Measurements from ENCODE around the gene LDB3. TPM values are rescaled to one million over a fixed set of nuclear protein-coding genes. Genes with fewer than 3 reads are reported as not detected.
"Not testable (repeated sequence)": the region's sequence is repeated elsewhere in the genome, so short reads cannot be mapped to it uniquely, and the experiment has no call there.

The LDB3 gene
- polyA plus RNA-seq, 4 donors, result 0.68 to 0.87 (median 0.71) TPM

DNA sequence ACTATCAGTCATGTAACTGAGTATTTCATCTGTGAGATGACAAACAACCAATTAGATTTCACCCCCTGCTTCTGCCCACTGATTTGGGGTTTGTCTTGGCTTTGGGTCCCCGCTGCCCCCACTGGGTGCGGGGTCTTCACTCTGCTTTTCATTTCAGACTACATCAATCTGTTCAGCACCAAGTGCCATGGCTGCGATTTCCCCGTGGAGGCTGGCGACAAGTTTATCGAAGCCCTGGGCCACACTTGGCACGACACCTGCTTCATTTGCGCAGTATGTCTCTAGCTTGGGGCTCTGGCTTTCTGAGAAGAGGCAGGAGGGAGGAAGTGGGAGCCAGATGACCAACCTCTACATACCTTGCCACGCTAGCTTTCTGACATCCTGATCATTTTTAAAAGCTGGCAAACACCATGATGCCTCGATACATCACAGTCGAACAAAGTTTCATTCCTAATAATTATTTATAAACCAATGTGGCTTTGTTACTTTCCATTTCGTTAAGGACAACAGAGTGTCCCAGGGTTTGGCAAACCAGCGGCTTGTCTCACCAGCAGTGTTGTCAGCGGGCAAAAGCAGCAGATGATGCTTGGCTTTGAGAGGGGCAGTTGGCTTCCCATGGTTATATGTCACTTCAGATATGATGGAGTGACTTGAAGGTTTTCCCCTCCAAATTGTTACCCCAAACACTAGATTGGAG, 57.8 kb downstream of the LDB3 start:
- DNase-seq (ENCODE audit: low read depth in 4 of 4, low spot score in 3 of 4), result no peak

DNA sequence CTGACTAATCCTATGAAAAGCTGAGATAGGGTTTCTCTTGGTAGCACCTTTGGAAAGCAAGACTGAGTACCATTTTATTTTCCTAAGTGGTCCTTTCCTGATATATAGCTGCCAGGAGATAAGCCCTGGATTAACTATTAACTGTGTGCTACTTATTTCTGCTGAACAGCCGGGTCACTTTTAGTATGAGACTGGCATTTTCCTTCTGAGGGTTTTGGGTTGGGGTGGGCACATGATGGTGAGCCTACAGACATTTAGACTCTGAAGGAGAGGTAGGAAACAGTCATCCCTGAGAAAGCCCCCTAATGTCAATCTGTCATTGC, 58.3 kb downstream of the LDB3 start:
- DNase-seq (ENCODE audit: low read depth in 4 of 4, low spot score in 3 of 4), result no peak

DNA sequence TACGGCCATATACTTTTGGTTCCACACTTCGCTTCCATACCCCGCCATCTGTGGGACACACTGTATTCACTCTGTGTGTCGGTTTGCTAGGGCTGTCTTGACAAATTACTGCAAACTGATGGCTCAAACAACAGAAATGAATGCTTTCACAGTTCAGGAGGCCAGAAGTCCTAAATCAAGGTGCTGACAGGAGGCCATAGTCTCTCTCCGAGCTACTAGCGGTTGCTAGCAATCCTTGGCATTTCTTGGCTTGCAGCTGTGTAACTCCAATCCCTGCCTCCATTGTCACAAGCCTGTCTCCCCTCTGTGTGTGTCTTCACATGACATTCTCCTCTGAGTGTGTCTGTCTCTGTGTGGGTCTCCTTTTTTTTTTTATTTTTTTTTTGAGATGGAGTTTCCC, 59.2 kb downstream of the LDB3 start:
- DNase-seq (ENCODE audit: low read depth in 4 of 4, low spot score in 3 of 4), result peak in 2 of 4 donors; percentile 41 to 68

DNA sequence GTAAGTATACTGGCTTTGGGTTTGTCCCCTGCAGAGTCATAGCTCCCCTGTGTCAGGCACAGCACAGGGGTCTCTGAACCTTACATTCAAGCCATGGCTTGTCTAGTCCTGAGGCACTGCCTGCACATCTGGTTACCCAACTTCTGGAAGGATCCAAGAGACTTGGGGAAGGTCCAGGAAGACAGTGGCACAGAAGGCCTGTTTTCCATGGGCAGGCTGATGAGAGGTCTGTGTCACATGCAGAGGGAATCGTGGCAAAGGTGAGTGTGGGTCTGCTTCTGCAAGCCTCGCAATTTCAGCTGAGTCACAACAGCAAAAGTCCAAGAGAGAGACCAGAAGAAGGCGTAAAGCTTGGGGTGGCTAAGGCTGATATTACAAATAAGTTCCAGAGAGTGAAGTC, 59.7 kb downstream of the LDB3 start:
- DNase-seq (ENCODE audit: low read depth in 4 of 4, low spot score in 3 of 4), result no peak

DNA sequence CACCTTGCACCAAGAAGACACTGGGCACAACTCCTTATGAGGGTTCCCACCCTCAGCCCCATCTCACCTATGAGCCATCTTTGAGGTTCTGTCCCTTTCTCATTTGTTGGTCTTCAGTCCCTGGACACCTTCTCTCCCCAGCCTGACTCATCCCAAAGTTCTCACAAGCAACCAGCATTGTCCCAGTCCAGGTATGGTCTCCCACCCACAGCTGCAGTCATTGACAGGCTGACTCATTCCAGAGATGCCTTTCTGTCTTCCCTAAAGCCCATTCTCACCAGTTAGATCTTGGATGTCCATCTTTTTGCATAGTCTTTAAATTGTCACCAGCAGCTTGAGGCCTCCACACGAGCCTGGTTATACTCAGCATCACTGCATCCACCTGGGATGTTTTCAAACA, 61.4 kb downstream of the LDB3 start:
- no peak for DNase-seq (ENCODE audit: low read depth in 4 of 4, low spot score in 3 of 4)

DNA sequence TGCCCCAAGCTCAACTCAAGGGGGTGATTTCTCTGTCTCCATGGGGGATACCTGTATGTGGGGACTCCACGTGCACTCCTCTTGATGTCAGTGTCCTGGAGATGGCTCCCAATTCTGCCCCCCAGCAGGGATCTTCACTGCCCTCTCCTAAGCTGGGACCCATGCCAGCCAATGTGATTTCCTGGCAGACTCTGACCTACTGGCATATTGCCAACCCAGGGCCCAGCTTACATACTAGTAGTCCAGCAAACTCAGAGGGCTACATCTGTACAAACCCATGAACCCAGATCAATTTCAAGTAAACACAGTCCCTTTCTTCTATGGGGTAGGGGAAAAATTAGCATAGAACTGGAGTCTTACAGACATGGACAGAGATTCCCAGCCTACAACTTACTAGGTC, 61.9 kb downstream of the LDB3 start:
- no peak for DNase-seq (ENCODE audit: low read depth in 4 of 4, low spot score in 3 of 4)

DNA sequence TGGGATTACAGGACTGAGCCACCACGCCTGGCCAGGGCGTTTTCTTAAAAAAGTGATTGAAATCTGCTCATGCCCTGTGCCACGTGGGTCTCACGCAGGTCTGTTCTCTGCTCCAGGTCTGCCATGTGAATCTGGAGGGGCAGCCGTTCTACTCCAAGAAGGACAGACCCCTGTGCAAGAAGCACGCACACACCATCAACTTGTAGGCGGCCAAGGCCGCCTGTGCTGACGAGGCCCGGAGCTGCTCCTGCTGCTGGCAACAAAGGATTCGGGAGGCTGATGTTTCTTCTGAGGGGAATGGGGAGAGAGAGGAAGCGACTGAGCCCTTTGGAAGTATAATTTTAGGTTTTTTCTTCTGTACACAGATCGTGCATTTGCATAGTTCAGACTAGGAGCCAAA, 64.5 kb downstream of the LDB3 start:
- no peak for DNase-seq (ENCODE audit: low read depth in 4 of 4, low spot score in 3 of 4)

DNA sequence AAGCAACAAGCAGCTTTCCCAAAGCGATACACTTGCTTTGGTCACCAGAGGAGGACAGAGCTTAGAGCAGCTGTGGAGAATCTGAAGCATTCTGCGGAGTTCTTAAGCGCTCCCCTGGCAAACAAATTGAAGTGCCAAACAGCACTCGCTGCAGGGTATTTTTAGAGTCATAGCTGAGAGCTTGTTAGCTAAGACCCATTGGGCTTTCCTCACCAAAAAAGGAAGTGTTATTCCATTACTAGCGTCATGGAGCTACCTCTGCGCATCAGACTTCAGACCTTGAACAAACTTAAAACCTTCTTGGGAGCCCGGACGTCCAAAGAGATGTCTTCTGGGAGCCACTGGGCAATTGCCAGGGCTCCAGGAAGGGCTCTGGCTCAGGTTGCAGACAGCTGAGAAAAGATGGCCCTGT, 65.0 kb downstream of the LDB3 start:
- DNase-seq (ENCODE audit: low read depth in 4 of 4, low spot score in 3 of 4), result no peak

DNA sequence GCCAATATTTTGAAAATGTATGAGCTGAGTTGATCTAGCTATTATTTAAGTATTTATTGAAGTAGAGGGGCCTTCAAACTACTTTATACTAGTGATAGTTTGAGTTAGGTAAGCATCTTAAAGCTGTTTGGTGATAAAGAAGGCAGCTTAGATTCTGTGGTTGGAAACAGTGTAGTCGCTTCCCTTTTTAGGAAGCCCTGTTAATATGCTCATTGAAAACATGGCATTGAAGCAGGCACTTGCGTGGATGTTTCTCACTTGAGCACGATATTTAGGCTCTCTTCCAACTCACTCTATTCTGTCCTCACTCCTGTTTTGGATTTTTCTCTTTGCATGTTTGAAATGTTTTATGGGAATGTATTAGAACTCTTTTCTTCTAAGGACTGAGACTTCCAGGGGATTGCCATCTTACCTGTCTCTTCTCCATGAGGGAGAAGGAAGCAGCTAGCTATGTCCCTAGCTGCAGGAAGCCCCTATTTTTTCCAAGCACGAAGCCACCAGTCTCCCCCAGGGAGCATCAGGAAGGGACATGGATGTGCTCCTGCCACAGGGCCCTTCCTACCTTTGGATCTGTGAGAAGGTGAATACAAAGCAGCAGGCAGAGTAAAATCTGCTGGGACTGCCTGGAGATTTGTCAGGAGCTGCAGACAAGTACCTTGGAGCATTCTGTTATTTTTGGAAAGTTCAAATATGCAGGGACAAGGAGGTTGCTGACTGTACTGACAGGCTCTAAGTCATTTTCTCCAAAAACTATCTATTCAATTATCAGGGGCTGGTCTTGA, 66.1 kb downstream of the LDB3 start:
- DNase-seq (ENCODE audit: low read depth in 4 of 4, low spot score in 3 of 4), result no peak

DNA sequence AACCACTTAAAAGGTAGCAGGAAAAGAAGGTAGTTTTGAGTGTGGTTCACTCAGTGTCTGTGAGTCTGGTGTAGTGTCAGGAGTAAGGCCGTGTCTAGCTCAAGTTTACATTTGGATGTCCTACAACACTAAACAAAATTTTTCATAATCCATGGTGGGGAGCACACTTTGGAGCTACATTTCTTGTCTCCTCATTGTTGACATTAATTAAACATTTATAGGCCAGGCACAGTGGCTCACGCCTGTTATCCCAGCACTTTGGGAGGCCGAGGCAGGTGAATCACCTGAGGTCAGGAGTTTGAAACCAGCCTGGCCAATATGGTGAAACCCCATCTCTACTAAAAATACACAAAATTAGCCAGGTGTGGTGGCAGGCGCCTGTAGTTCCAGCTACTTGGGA, 67.0 kb downstream of the LDB3 start:
- not testable (repeated sequence) for DNase-seq (ENCODE audit: low read depth in 4 of 4, low spot score in 3 of 4)

DNA sequence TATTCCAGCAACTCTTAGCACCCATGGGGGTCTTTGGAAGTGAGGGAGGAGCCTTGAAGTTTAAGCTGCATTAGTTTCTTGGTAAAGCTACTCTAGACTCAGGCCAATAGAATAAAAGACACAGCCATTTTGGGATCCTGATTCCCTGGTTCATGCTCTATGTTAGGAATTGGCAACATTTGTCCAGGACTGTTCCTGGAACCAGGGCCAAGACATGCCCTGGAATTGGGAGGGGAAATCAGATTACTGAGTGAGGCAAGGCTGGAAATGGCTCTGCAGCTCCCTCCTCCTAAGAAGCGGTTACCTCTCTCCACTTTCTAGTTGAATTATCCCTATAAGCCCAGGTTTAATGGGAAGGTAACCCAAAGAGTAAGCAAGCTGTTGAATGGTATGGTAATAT, 73.9 kb downstream of the LDB3 start:
- DNase-seq (ENCODE audit: low read depth in 4 of 4, low spot score in 3 of 4), result no peak

DNA sequence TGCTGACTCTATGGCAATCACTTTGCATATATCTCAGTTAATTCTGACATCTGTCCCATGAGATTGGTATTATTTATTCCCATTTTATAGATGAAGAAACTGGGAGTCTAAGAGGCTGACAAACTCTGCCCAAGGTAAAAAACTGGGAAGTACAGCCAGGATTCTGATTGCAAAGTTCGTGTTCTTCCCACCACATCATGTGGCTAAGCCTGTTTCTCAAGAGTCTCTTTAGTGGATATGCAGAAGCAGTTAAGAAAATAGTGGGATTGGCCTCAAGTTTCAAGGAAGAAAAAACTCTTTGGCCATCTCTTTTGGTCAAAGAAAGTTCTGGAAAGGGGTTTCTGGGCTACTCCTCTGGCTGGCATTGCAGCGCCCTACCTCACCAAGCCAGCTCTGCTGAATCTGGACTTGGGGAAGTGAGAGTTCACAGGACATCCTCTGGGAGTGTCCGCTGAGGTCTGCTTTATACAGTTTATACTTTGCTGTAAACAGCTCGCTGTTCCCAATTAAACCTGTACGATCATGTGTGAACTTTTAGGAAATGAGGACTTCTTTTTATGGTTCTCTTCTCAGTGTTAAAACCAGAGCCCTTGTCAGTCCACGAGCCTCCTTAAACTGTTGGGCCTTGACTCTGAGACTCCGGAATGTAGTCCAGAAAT, 75.9 kb downstream of the LDB3 start:
- DNase-seq (ENCODE audit: low read depth in 4 of 4, low spot score in 3 of 4), result no peak

DNA sequence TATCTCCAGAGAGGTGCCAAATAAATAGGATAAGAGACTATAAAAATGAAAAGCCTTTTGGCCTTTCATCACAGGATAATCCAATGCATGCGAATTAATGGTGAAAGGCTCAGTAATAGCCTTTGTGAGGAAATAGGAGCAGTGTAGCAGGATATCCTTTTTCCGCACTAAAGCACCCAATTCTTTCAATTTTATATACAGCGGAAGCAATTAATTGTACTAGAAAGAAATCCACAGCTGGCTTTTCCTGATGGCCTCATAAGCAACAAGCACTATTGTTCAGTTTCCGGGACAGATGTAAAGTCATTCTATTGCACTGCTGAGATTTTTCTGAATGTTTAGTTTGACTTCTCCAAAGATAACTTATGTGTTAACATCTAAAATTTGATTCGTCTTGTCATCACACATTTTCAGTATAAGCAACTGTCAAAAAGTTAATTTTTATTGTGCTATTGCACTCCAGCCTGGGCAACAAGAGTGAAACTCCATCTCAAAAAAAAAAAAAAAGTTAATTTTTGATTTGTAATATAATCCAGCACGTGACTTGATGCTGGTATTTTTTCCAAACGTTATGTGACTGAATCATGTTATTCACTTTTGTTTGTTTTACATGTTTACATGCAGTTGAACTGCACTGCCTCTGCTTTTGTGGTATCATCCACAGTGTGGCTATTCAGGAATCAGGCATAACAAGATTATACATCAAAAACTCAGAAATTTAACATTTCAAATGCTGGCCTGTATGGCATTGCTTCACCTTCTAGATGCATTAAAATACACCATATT, 79.7 kb downstream of the LDB3 start:
- DNase-seq (ENCODE audit: low read depth in 4 of 4, low spot score in 3 of 4), result no peak

DNA sequence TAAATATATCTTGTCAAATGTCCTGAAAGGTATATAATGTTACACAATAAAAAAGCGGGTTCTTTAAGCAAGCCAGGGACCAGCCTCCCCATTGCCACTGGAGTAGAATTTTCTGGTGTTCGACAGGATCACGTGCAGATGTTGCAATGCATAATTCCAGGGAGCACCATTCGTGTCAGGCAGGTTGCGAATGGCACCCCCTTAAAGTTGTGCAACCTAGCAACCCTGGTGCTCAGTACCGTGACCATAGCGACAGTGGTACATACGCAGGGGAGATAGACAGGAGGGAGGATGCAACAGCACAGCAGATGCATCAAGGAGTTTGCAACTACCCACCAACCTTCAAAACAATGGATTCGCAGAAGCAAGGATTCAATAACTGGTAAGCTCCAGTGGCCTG, 81.5 kb downstream of the LDB3 start:
- no peak for DNase-seq (ENCODE audit: low read depth in 4 of 4, low spot score in 3 of 4)

DNA sequence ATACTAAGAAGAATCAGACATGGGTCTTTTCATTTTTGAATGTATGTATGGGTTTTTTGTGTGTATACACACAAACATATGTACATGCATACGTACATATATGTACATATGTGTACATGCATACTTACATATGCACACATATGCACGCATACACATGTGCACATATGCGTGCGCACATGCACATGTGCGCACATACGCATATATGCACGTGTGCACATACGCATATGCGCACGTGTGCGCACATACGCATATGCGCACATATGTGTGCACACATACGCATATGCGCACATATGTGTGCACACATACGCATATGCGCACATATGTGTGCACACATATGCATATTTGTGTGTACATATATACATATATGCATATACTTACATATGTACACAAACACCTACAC, 83.2 kb downstream of the LDB3 start:
- DNase-seq (ENCODE audit: low read depth in 4 of 4, low spot score in 3 of 4), result no peak

DNA sequence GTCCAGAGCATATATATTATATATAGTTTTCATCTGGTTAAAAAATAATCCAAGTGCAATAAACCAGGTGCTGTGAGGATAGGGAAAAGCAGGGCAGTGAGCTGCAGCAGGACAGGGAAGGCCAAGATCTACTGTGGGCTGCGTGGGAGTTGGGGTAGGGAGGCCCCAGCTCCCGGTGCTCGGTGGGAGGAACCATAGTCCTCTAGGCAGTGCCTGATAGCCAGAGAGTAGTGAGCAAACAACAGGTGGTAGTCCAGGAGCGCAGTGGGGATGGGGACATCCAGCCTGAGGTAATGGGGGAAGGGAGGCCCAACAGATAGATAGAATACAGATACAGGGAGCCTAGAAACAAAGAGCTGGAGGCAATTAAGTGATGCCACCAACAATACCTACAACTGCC, 84.0 kb downstream of the LDB3 start:
- no peak for DNase-seq (ENCODE audit: low read depth in 4 of 4, low spot score in 3 of 4)

DNA sequence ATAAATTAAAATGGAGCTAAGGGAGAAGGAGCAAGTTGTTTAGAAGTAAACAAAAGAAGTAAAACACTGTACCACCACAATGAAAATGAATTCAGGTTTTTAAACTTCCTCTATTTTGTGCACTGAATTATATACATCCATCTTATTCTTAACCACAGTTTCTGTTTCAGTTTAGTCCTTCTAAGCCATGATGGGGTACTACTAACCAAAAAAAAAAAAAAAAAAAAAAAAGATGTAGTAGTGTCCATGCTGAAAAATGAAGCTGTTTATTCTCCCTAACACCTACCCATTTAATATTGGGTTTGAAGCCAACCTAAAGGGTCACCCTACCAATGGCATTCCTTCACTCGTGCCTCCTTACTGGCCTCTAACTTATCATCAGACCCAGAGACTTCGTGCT, 84.7 kb downstream of the LDB3 start:
- DNase-seq (ENCODE audit: low read depth in 4 of 4, low spot score in 3 of 4), result no peak

DNA sequence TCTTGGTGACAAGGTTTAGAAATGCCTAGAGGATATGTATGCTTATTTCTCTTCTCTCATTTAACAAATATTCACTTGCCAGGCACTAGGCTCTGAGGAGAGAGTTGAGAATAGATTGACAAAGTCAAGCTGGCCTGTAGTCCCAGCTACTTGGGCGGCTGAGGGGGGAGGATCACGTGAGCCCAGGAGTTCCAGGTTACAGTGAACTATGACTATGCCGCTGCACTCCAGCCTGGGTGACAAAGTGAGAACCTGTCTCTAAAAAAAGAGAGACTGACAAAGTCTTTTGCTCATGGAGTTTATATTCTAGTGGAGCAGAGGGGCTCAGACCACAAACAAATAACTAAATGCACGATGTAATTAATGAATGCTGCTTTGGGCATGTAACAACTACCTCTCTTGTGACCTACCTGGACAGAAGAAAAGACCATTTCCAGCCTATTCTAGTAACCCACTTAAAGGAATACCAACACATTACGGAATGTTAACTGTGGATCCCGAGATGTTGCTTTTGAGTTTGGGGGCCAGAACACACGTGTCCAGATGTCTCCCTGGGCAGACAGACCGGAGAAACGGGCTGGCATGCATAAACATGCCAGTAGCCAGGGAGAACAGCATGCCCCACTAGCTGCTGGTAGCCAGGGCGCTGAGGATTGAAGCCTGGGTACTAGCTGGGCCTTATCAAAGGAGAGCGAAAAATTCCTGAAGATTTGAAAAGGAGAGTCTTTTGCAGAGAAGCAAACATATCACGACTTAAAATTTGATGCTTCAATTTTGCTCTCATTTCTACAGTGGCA, 85.5 kb downstream of the LDB3 start:
- DNase-seq (ENCODE audit: low read depth in 4 of 4, low spot score in 3 of 4), result no peak

DNA sequence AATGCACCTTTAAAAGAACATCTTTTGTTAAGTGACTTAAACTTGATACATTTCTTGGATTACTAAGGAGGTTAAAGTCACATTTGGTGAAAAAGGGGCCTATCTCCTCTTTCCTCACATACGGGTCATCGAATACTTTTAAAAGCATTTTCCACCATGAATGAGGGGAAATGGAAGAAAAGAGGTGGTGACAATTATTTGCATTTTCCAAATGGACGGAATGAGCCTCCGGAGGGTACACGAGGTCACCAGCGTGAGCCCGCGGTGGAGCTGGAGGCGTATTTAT, 87.1 kb downstream of the LDB3 start:
- DNase-seq (ENCODE audit: low read depth in 4 of 4, low spot score in 3 of 4), result no peak

DNA sequence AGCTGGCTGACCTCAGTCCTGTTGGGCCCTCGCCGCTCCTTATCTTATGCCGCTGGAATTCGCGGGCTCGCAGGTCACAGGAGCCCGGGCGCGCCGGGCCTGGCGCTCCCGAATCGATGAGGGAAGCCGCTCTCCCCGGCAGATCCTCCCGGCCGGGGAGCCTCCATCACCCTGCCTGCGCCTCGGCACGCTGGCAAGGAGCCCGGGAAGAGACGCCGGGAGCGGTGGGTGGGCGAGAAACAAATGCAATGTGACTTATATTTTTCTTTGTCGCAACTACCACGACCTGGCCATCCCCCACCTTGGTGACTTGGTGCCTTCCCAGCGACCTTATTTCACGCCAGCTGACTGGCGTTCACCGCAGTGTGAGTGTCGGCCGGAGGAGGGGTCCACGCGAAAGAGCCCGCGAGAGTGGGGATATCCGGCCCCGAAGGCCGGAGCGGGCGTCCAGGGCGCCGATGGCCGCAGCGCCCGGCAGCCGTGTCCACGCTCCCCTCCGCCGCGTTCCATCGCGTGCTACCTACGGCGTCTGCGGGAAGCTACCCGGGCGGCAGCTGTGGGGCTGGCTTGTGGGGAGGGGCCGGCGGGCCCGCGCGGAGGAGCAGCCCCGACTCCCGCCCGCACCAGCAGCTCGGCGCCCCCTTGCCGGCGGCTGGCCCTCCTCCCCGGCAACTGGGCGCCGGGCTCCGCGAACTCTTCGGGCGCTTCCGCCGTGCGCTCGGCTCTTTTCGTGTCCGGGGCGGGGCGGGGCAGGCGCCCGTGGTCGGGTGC, 87.6 kb downstream of the LDB3 start:
- DNase-seq (ENCODE audit: low read depth in 4 of 4, low spot score in 3 of 4), result peak in 3 of 4 donors; percentile 58 to 89 (median 87)

Data from left renal pelvis (tissue), 4 donors.